Astrocyte (in vitro differentiated cells and primary cell): ENCODE measurements around the gene KCNH6.

ENCODE experiments used
- CTCF ChIP-seq: IDR thresholded peaks from 2 replicates; pipeline ENCODE4 v1.5.1; 2011; ENCODE audit warnings: low read depth, mild to moderate bottlenecking, inconsistent platforms, low read length, moderate library complexity; ENCODE audit not compliant: insufficient read depth
- EZH2 ChIP-seq: IDR thresholded peaks from 2 replicates; pipeline ENCODE4 v1.6.1; 2012; ENCODE audit warnings: mild to moderate bottlenecking, low read length, inconsistent platforms; ENCODE audit not compliant: insufficient read depth

GRCh38 chr17:63514974-63515373 is 8.2 kb upstream of the KCNH6 start:
- TF ChIP-seq EZH2 (no peak), CTCF (no peak)
